ENCODE results near the gene SCGN.

SCGN gene

GRCh38 chr6:25649611-25650010, 2.4 kb upstream of the SCGN start:
- no peaks in the 10 kb centered on the region for H4K20me1 ChIP-seq (ENCODE audit: insufficient read depth, low read length)
- TF ChIP-seq EZH2 (IDR thresholded peaks at IDR 0.05; ENCODE audit: borderline replicate concordance, low read depth, low read length, severe bottlenecking) (no peak), CTCF (IDR thresholded peaks at IDR 0.05; ENCODE audit: borderline replicate concordance, extremely low read depth, low read length, poor library complexity, severe bottlenecking) (no peak)
- H3K4me3 ChIP-seq (ENCODE audit: low read depth in 1 of 2, low read length in 2 of 2), result no peak overlapping the region
- no peak overlapping the region for H3K4me2 ChIP-seq (ENCODE audit: insufficient read depth, low read length)
- H3K9me3 ChIP-seq (ENCODE audit: insufficient read depth, low read length, severe bottlenecking), result no peaks in the 10 kb centered on the region
- ATAC-seq (ENCODE audit: insufficient read depth, low read depth) (no peak), DNase-seq (no peak)
- H3K27me3 ChIP-seq (ENCODE audit: insufficient read depth, low read length, poor library complexity), result peaks cover 8% of the 10 kb centered on the region
- H3K9ac ChIP-seq (ENCODE audit: low read depth, low read length), result no peak overlapping the region
- H3K27ac ChIP-seq (ENCODE audit: low read length), result no peak overlapping the region
- no peaks in the 10 kb centered on the region for H3K36me3 ChIP-seq (ENCODE audit: insufficient read depth, low read length)
- no peaks in the 10 kb centered on the region for H3K79me2 ChIP-seq (ENCODE audit: insufficient read depth, low read length)
- no peak overlapping the region for H2AFZ ChIP-seq (ENCODE audit: low read depth, low read length)
- no peaks in the 10 kb centered on the region for H3K4me1 ChIP-seq (ENCODE audit: insufficient read depth, low read length)

GRCh38 chr6:25655723-25656122, 3.7 kb downstream of the SCGN start:
- ATAC-seq (ENCODE audit: insufficient read depth, low read depth) (no peak), DNase-seq (no peak)

GRCh38 chr6:25659633-25660368, 7.8 kb downstream of the SCGN start:
- TF ChIP-seq EZH2 (IDR thresholded peaks at IDR 0.05; ENCODE audit: borderline replicate concordance, low read depth, low read length, severe bottlenecking) (no peak), CTCF (IDR thresholded peaks at IDR 0.05; ENCODE audit: borderline replicate concordance, extremely low read depth, low read length, poor library complexity, severe bottlenecking) (no peak)
- H3K27ac ChIP-seq (ENCODE audit: low read length), result no peak overlapping the region
- H3K36me3 ChIP-seq (ENCODE audit: insufficient read depth, low read length), result no peaks in the 10 kb centered on the region
- H3K9ac ChIP-seq (ENCODE audit: low read depth, low read length), result no peak overlapping the region
- no peak overlapping the region for H3K4me2 ChIP-seq (ENCODE audit: insufficient read depth, low read length)
- H3K79me2 ChIP-seq (ENCODE audit: insufficient read depth, low read length), result no peaks in the 10 kb centered on the region
- no peak overlapping the region for H3K4me3 ChIP-seq (ENCODE audit: low read depth in 1 of 2, low read length in 2 of 2)
- no peaks in the 10 kb centered on the region for H4K20me1 ChIP-seq (ENCODE audit: insufficient read depth, low read length)
- no peaks in the 10 kb centered on the region for H3K4me1 ChIP-seq (ENCODE audit: insufficient read depth, low read length)
- H3K27me3 ChIP-seq (ENCODE audit: insufficient read depth, low read length, poor library complexity), result peaks cover 3% of the 10 kb centered on the region
- no peak for ATAC-seq (ENCODE audit: insufficient read depth, low read depth)
- H3K9me3 ChIP-seq (ENCODE audit: insufficient read depth, low read length, severe bottlenecking), result no peaks in the 10 kb centered on the region
- H2AFZ ChIP-seq (ENCODE audit: low read depth, low read length), result no peak overlapping the region
- DNase-seq, result no peak

More at GRCh38 chr6:25655723-25656122, 3.7 kb downstream of the SCGN start:
- H3K9ac ChIP-seq (ENCODE audit: low read depth, low read length), result no peak overlapping the region
- no peak overlapping the region for H2AFZ ChIP-seq (ENCODE audit: low read depth, low read length)
- H3K27me3 ChIP-seq (ENCODE audit: insufficient read depth, low read length, poor library complexity), result peaks cover 3% of the 10 kb centered on the region
- no peaks in the 10 kb centered on the region for H3K4me1 ChIP-seq (ENCODE audit: insufficient read depth, low read length)
- H3K4me3 ChIP-seq (ENCODE audit: low read depth in 1 of 2, low read length in 2 of 2), result no peak overlapping the region
- H3K9me3 ChIP-seq (ENCODE audit: insufficient read depth, low read length, severe bottlenecking), result no peaks in the 10 kb centered on the region
- H3K4me2 ChIP-seq (ENCODE audit: insufficient read depth, low read length), result no peak overlapping the region
- H3K27ac ChIP-seq (ENCODE audit: low read length), result no peak overlapping the region
- H4K20me1 ChIP-seq (ENCODE audit: insufficient read depth, low read length), result no peaks in the 10 kb centered on the region
- TF ChIP-seq CTCF (IDR thresholded peaks at IDR 0.05; ENCODE audit: borderline replicate concordance, extremely low read depth, low read length, poor library complexity, severe bottlenecking) (no peak), EZH2 (IDR thresholded peaks at IDR 0.05; ENCODE audit: borderline replicate concordance, low read depth, low read length, severe bottlenecking) (no peak)
- no peaks in the 10 kb centered on the region for H3K79me2 ChIP-seq (ENCODE audit: insufficient read depth, low read length)
- no peaks in the 10 kb centered on the region for H3K36me3 ChIP-seq (ENCODE audit: insufficient read depth, low read length)

Data from DND-41 (cell line).